GM21723 (cell line): ENCODE results near the gene SIVA1.
A peak's percentile ranks its signal among the peaks of the same experiment; 100 is the strongest.

ENCODE experiments used
- ATAC-seq: cut with Tn5 transposase; IDR thresholded peaks from one replicate; pipeline ENCODE4 v1.9.1; 2021; ENCODE audit warnings: mild to moderate bottlenecking, moderate library complexity; ENCODE audit not compliant: unreplicated experiment

SIVA1 gene

GRCh38 chr14:104782086-104782807, 29.3 kb downstream of the SIVA1 start:
- no peak for ATAC-seq

- ATAC-seq: no peak
Measured at GRCh38 chr14:104782808-104783139, 29.8 kb downstream of the SIVA1 start.

GRCh38 chr14:104783484-104784217, 30.7 kb downstream of the SIVA1 start:
- no peak for ATAC-seq

- no peak for ATAC-seq
Measured at GRCh38 chr14:104784218-104784568, 31.2 kb downstream of the SIVA1 start.

GRCh38 chr14:104784846-104785707, 32.1 kb downstream of the SIVA1 start:
- ATAC-seq: no peak

GRCh38 chr14:104785708-104786080, 32.7 kb downstream of the SIVA1 start:
- ATAC-seq: no peak

- no peak for ATAC-seq
Measured at GRCh38 chr14:104786091-104786586, 33.2 kb downstream of the SIVA1 start.

GRCh38 chr14:104786726-104787675, 34.1 kb downstream of the SIVA1 start:
- ATAC-seq: no peak

GRCh38 chr14:104787736-104788135, 34.8 kb downstream of the SIVA1 start:
- ATAC-seq: no peak

- ATAC-seq: no peak
Measured at GRCh38 chr14:104788161-104788818, 35.3 kb downstream of the SIVA1 start.

- ATAC-seq: no peak
Measured at GRCh38 chr14:104788873-104789663, 36.1 kb downstream of the SIVA1 start.

GRCh38 chr14:104789752-104790743, 37.1 kb downstream of the SIVA1 start:
- no peak for ATAC-seq

- no peak for ATAC-seq
Measured at GRCh38 chr14:104791425-104791824, 38.5 kb downstream of the SIVA1 start.

GRCh38 chr14:104792101-104792884, 39.3 kb downstream of the SIVA1 start:
- ATAC-seq: no peak

GRCh38 chr14:104792945-104793702, 40.2 kb downstream of the SIVA1 start:
- no peak for ATAC-seq

- no peak for ATAC-seq
Measured at GRCh38 chr14:104793703-104793959, 40.7 kb downstream of the SIVA1 start.

- ATAC-seq: peak; percentile 26
Measured at GRCh38 chr14:104794099-104794498, 41.2 kb downstream of the SIVA1 start.
